ENCODE measurements around the gene SLC5A10.

The SLC5A10 gene

GRCh38 chr17:18984273-18985114 is 32.5 kb downstream of the SLC5A10 start:
- no peak for DNase-seq (ENCODE audit: low spot score)

GRCh38 chr17:18985475-18985874 is 33.5 kb downstream of the SLC5A10 start:
- no peak for DNase-seq (ENCODE audit: low spot score)

- DNase-seq (ENCODE audit: low spot score) = no peak
Measured at GRCh38 chr17:18986541-18987229, 34.7 kb downstream of the SLC5A10 start.

- DNase-seq (ENCODE audit: low spot score) = no peak
Measured at GRCh38 chr17:18987230-18987610, 35.3 kb downstream of the SLC5A10 start.

- DNase-seq (ENCODE audit: low spot score) = no peak
Measured at GRCh38 chr17:18987862-18988545, 36.0 kb downstream of the SLC5A10 start.

GRCh38 chr17:18988546-18989173 is 36.7 kb downstream of the SLC5A10 start:
- DNase-seq (ENCODE audit: low spot score) = no peak

GRCh38 chr17:18990331-18990730 is 38.4 kb downstream of the SLC5A10 start:
- no peak for DNase-seq (ENCODE audit: low spot score)

- no peak for DNase-seq (ENCODE audit: low spot score)
Measured at GRCh38 chr17:18991531-18992315, 39.8 kb downstream of the SLC5A10 start.

- DNase-seq (ENCODE audit: low spot score) = no peak
Measured at GRCh38 chr17:18992454-18993130, 40.6 kb downstream of the SLC5A10 start.

GRCh38 chr17:18993905-18994526 is 42.1 kb downstream of the SLC5A10 start:
- DNase-seq (ENCODE audit: low spot score) = peak; percentile 58

GRCh38 chr17:18994631-18995030 is 42.7 kb downstream of the SLC5A10 start:
- no peak for DNase-seq (ENCODE audit: low spot score)

- no peak for DNase-seq (ENCODE audit: low spot score)
Measured at GRCh38 chr17:18995220-18995619, 43.3 kb downstream of the SLC5A10 start.

- DNase-seq (ENCODE audit: low spot score) = no peak
Measured at GRCh38 chr17:18996458-18996857, 44.5 kb downstream of the SLC5A10 start.

GRCh38 chr17:18997650-18998196 is 45.8 kb downstream of the SLC5A10 start:
- DNase-seq (ENCODE audit: low spot score) = no peak

GRCh38 chr17:18999394-18999793 is 47.4 kb downstream of the SLC5A10 start:
- DNase-seq (ENCODE audit: low spot score) = no peak

- DNase-seq (ENCODE audit: low spot score) = no peak
Measured at GRCh38 chr17:18999911-19000310, 47.9 kb downstream of the SLC5A10 start.

GRCh38 chr17:19000531-19001325 is 48.8 kb downstream of the SLC5A10 start:
- DNase-seq (ENCODE audit: low spot score) = peak; percentile 69

GRCh38 chr17:19001907-19002590 is 50.1 kb downstream of the SLC5A10 start:
- DNase-seq (ENCODE audit: low spot score) = no peak
